CD4-positive, alpha-beta T cell treated with Interferon alpha-2 for 1 hour (primary cell): ENCODE data around the gene CSPG4.

Experiments used
- DNase-seq, 2 donors: peaks; one replicate each; pipeline ENCODE4 v3.0.0-alpha.2; 2020 to 2022

CSPG4 gene

GRCh38 chr15:75669191-75669878 lies 43.3 kb downstream of the CSPG4 start:
- no peak for DNase-seq

- no peak for DNase-seq
Measured at GRCh38 chr15:75666823-75667501, 45.7 kb downstream of the CSPG4 start.

- no peak for DNase-seq
Measured at GRCh38 chr15:75663931-75664421, 48.7 kb downstream of the CSPG4 start.

- no peak for DNase-seq
Measured at GRCh38 chr15:75662823-75663519, 49.7 kb downstream of the CSPG4 start.

- no peak for DNase-seq
Measured at GRCh38 chr15:75661756-75662140, 50.9 kb downstream of the CSPG4 start.

- no peak for DNase-seq
Measured at GRCh38 chr15:75661100-75661755, 51.4 kb downstream of the CSPG4 start.

- DNase-seq, result no peak
Measured at GRCh38 chr15:75659928-75660645, 52.6 kb downstream of the CSPG4 start.

GRCh38 chr15:75659141-75659771 lies 53.4 kb downstream of the CSPG4 start:
- no peak for DNase-seq

- no peak for DNase-seq
Measured at GRCh38 chr15:75656813-75657212, 55.8 kb downstream of the CSPG4 start.

GRCh38 chr15:75656331-75656730 lies 56.3 kb downstream of the CSPG4 start:
- no peak for DNase-seq

GRCh38 chr15:75655931-75656330 lies 56.7 kb downstream of the CSPG4 start:
- no peak for DNase-seq

- no peak for DNase-seq
Measured at GRCh38 chr15:75654201-75654907, 58.3 kb downstream of the CSPG4 start.

- DNase-seq, result no peak
Measured at GRCh38 chr15:75653347-75653913, 59.2 kb downstream of the CSPG4 start.

- DNase-seq, result no peak
Measured at GRCh38 chr15:75651810-75652543, 60.7 kb downstream of the CSPG4 start.

GRCh38 chr15:75650908-75651809 lies 61.5 kb downstream of the CSPG4 start:
- DNase-seq, result no peak

GRCh38 chr15:75649848-75650247 lies 62.8 kb downstream of the CSPG4 start:
- DNase-seq, result no peak

- no peak for DNase-seq
Measured at GRCh38 chr15:75649045-75649761, 63.4 kb downstream of the CSPG4 start.

- DNase-seq, result no peak
Measured at GRCh38 chr15:75648156-75649000, 64.3 kb downstream of the CSPG4 start.
